KMS-11 (cell line): ENCODE data around the gene KIAA1755.

Experiments used
- H2AFZ ChIP-seq: fragments of 200-600 bp; sonication (generic); 2 replicates; pipeline ENCODE4 v1.6.1; 2016; ENCODE audit warnings: antibody characterized with exemption, mixed run types, low read depth
- H3K27ac ChIP-seq: fragments of 200-600 bp; sonication (generic); 2 replicates; pipeline ENCODE4 v1.6.1; 2016; ENCODE audit warnings: mild to moderate bottlenecking, mixed run types
- H3K27me3 ChIP-seq: fragments of 200-600 bp; sonication (generic); 2 replicates; pipeline ENCODE4 v1.6.1; 2017; ENCODE audit warnings: mild to moderate bottlenecking, low read depth, mixed run types, moderate library complexity; ENCODE audit not compliant: insufficient read depth
- H3K36me3 ChIP-seq: fragments of 200-600 bp; sonication (generic); 2 replicates; pipeline ENCODE4 v1.6.1; 2017; ENCODE audit warnings: mild to moderate bottlenecking, mixed run types; ENCODE audit not compliant: insufficient read depth
- H3K4me1 ChIP-seq: fragments of 200-600 bp; sonication (generic); 2 replicates; pipeline ENCODE4 v1.6.1; 2016; ENCODE audit warnings: mild to moderate bottlenecking, low read depth, mixed run types; ENCODE audit not compliant: poor library complexity, severe bottlenecking
- H3K4me2 ChIP-seq: fragments of 200-600 bp; sonication (generic); 2 replicates; pipeline ENCODE4 v1.7.0; 2016; ENCODE audit warnings: mild to moderate bottlenecking, mixed run types
- H3K4me3 ChIP-seq: fragments of 200-600 bp; sonication (generic); IDR thresholded peaks from 2 replicates; pipeline ENCODE4 v1.6.1; 2017; ENCODE audit warnings: low read depth, low read length, mixed read lengths; ENCODE audit not compliant: insufficient read depth
- H3K79me2 ChIP-seq: fragments of 200-600 bp; sonication (generic); 2 replicates; pipeline ENCODE4 v1.6.1; 2016; ENCODE audit warnings: low read depth, mixed run types; ENCODE audit not compliant: insufficient read depth
- H3K9ac ChIP-seq: fragments of 200-600 bp; sonication (generic); 2 replicates; pipeline ENCODE4 v1.6.1; 2016; ENCODE audit warnings: mild to moderate bottlenecking, mixed run types
- H4K20me1 ChIP-seq: fragments of 200-600 bp; sonication (generic); 2 replicates; pipeline ENCODE4 v1.6.1; 2016; ENCODE audit warnings: mild to moderate bottlenecking, mixed run types; ENCODE audit not compliant: insufficient read depth
- CTCF ChIP-seq: fragments of 200-600 bp; sonication (generic); conservative IDR thresholded peaks from 2 replicates; pipeline ENCODE4 v1.6.1; 2017; ENCODE audit warnings: low read depth, mild to moderate bottlenecking, antibody characterized with exemption, low read length, moderate library complexity, mixed read lengths

Gene KIAA1755

DNA sequence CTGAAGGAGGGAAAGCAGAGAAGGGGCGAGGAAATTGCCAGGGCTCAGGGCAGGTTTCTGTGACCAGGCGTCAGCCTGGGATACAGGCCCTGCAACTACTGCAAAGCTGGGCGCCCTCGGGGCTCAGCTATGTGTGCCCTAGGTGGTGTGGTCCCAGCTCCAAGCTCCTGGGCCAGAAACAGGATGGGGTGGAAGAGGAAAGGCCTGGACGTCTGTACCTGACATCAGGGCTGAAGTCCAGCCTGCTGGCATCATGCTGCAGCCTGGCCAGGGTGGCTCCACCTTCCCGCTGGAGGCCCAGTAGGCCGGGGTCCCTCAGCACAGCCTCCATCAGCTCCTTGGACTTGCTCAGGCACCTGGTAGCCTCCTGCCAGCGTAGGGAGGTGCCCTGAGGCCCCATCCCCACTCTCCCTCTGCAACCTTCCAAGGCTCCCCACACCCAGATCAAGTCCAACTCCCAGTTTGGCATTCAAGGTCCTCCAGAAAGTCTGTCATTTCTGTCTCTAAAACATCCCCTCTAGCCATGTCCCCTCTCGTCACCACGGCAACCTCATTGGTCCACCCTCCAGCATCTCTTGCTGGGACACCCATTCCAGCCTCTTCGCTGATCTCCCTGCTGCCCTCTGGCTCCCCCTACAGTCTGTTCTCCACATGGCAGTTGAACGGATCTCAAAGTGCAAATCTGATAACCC is 38.2 kb downstream of the KIAA1755 start:
- H3K79me2 ChIP-seq = no peaks in the 10 kb centered on the region
- TF ChIP-seq CTCF = peak; percentile 92
- H3K4me3 ChIP-seq = no peak overlapping the region
- H2AFZ ChIP-seq = no peak overlapping the region
- H3K36me3 ChIP-seq = no peaks in the 10 kb centered on the region
- H3K9ac ChIP-seq = no peak overlapping the region
- no peak overlapping the region for H3K4me2 ChIP-seq
- H3K4me1 ChIP-seq = peaks cover 6% of the 10 kb centered on the region
- H3K27ac ChIP-seq = no peak overlapping the region
- H4K20me1 ChIP-seq = no peaks in the 10 kb centered on the region
- H3K27me3 ChIP-seq = no peaks in the 10 kb centered on the region; the same call in 1 of the 2 replicates

GRCh38 chr20:38221119-38221589 is 39.4 kb downstream of the KIAA1755 start:
- H3K4me1 ChIP-seq = peaks cover 2% of the 10 kb centered on the region
- H3K4me2 ChIP-seq = no peak overlapping the region
- H3K36me3 ChIP-seq = no peaks in the 10 kb centered on the region
- H3K79me2 ChIP-seq = no peaks in the 10 kb centered on the region
- TF ChIP-seq CTCF = peak; percentile 92
- H2AFZ ChIP-seq = peak overlapping the region; percentile 13; the same call in 1 of the 2 replicates
- no peak overlapping the region for H3K9ac ChIP-seq
- no peaks in the 10 kb centered on the region; the same call in 1 of the 2 replicates for H3K27me3 ChIP-seq
- no peak overlapping the region for H3K4me3 ChIP-seq
- no peaks in the 10 kb centered on the region for H4K20me1 ChIP-seq
- H3K27ac ChIP-seq = no peak overlapping the region

- no peak for TF ChIP-seq CTCF
- Histone ChIP-seq H3K79me2 (no peaks in the 10 kb centered on the region), H3K4me1 (no peaks in the 10 kb centered on the region), H4K20me1 (no peaks in the 10 kb centered on the region), H3K27me3 (no peaks in the 10 kb centered on the region; the same call in 1 of the 2 replicates), H3K4me2 (no peak overlapping the region), H3K36me3 (no peaks in the 10 kb centered on the region), H3K4me3 (no peak overlapping the region), H3K27ac (no peak overlapping the region), H3K9ac (no peak overlapping the region), H2AFZ (peak overlapping the region; percentile 13; the same call in 1 of the 2 replicates)
Measured at GRCh38 chr20:38220587-38221118, 39.9 kb downstream of the KIAA1755 start.

GRCh38 chr20:38219006-38219950 is 41.3 kb downstream of the KIAA1755 start:
- no peak overlapping the region for H2AFZ ChIP-seq
- no peak overlapping the region for H3K4me3 ChIP-seq
- no peak overlapping the region for H3K9ac ChIP-seq
- no peaks in the 10 kb centered on the region for H4K20me1 ChIP-seq
- no peaks in the 10 kb centered on the region for H3K4me1 ChIP-seq
- H3K36me3 ChIP-seq = no peaks in the 10 kb centered on the region
- TF ChIP-seq CTCF = no peak
- H3K79me2 ChIP-seq = no peaks in the 10 kb centered on the region
- no peak overlapping the region for H3K27ac ChIP-seq
- no peak overlapping the region for H3K4me2 ChIP-seq
- no peaks in the 10 kb centered on the region; the same call in 1 of the 2 replicates for H3K27me3 ChIP-seq
